ENCODE data around the gene GCNT2.
"Not testable (repeated sequence)": the region's sequence is repeated elsewhere in the genome, so short reads cannot be mapped to it uniquely, and the experiment has no call there.

GCNT2 gene

DNA sequence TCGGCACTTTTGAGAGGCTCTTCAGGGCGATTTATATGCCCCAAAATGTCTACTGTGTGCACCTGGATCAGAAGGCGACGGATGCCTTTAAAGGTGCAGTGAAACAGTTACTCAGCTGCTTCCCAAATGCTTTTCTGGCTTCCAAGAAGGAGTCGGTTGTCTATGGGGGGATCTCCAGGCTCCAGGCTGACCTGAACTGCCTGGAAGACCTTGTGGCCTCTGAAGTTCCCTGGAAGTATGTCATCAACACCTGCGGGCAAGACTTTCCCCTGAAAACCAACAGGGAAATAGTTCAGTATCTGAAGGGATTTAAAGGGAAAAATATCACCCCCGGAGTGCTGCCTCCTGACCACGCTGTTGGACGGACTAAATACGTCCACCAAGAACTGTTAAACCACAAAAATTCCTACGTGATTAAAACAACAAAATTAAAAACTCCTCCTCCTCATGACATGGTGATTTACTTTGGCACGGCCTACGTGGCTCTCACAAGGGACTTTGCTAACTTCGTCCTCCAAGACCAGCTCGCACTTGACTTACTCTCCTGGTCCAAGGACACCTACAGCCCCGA lies 8.2 kb downstream of the GCNT2 start:
- no peak overlapping the region for H3K23ac ChIP-seq (ENCODE audit: low read length)
- no peak overlapping the region for H3K14ac ChIP-seq (ENCODE audit: low read length)
- WGBS (ENCODE audit: extremely low coverage, insufficient coverage, insufficient read length) = no CpG with 5 or more reads among the region's 16 CpGs
- no peak overlapping the region for H3K9ac ChIP-seq (ENCODE audit: low read length)
- H3K4me2 ChIP-seq (ENCODE audit: low read length) = no peak overlapping the region
- no peak overlapping the region for H3K4me3 ChIP-seq (ENCODE audit: low read depth, low read length)
- no peak overlapping the region for H2AK5ac ChIP-seq (ENCODE audit: low read length)
- H2BK12ac ChIP-seq (ENCODE audit: low read length) = peak overlapping the region; percentile 71
- H2BK120ac ChIP-seq (ENCODE audit: insufficient read depth, low read length, poor library complexity) = no peak overlapping the region
- no peak overlapping the region for H3K4ac ChIP-seq (ENCODE audit: low read depth, low read length)
- H2AFZ ChIP-seq (ENCODE audit: insufficient read depth, low read length, poor library complexity) = no peak overlapping the region
- no peak overlapping the region for H2BK5ac ChIP-seq (ENCODE audit: low read depth, low read length, poor library complexity)
- H3K9me3 ChIP-seq (ENCODE audit: insufficient read depth, low read depth, low read length) = no peaks in the 10 kb centered on the region
- H3K4me1 ChIP-seq (ENCODE audit: control insufficient read depth in 1 of 2, insufficient read depth in 2 of 2, low read length in 2 of 2) = peaks cover 4% of the 10 kb centered on the region in 2 experiments
- no peak overlapping the region for H4K91ac ChIP-seq (ENCODE audit: low read depth, low read length)
- H3K36me3 ChIP-seq (ENCODE audit: control insufficient read depth in 1 of 2, insufficient read depth in 2 of 2, low read length in 2 of 2) = peaks cover 6 to 10% of the 10 kb centered on the region in 2 experiments
- no peak overlapping the region for H4K12ac ChIP-seq (ENCODE audit: low read depth, low read length)
- H3K79me2 ChIP-seq (ENCODE audit: control insufficient read depth, insufficient read depth, low read length, poor library complexity) = peaks cover 2% of the 10 kb centered on the region
- H3K27ac ChIP-seq (ENCODE audit: low read depth, low read length) = no peak overlapping the region
- DNase-seq = no peak
- H3K27me3 ChIP-seq (ENCODE audit: insufficient read depth, low read length) = no peaks in the 10 kb centered on the region
- H3K18ac ChIP-seq (ENCODE audit: low read length) = no peak overlapping the region
- H3K79me1 ChIP-seq (ENCODE audit: low read length) = peaks cover 7% of the 10 kb centered on the region
- H4K8ac ChIP-seq (ENCODE audit: low read depth, low read length) = no peak overlapping the region

DNA sequence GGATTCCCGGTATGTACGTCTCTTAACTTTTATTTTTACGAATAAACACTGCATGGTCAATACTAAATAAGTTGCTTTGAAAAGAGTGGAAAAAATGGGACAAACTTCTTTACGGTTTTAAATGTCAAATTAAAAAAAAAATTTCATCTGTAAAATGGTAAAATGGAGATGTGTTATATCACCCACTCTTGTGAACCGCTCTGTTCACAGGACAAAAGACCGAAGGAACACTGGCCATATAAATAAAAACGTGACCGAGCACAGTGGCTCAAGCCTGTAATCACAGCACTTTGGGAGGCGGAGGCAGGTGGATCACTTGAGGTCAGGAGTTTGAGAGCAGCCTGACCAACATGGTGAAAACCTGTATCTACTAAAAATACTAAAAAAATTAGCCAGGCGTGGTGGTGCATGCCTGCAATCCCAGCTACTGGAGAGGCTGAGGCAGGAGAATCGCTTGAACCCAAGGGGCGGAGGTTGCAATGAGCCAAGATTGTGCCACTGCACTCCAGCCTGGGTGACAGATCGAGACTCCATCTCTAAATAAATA lies 8.8 kb downstream of the GCNT2 start:
- not testable (repeated sequence) for H3K9me3 ChIP-seq (ENCODE audit: insufficient read depth, low read depth, low read length); H3K27ac ChIP-seq (ENCODE audit: low read depth, low read length); H3K23ac ChIP-seq (ENCODE audit: low read length); H4K8ac ChIP-seq (ENCODE audit: low read depth, low read length); H3K9ac ChIP-seq (ENCODE audit: low read length); H2AK5ac ChIP-seq (ENCODE audit: low read length); H3K79me1 ChIP-seq (ENCODE audit: low read length); H3K4me1 ChIP-seq (ENCODE audit: control insufficient read depth in 1 of 2, insufficient read depth in 2 of 2, low read length in 2 of 2); H3K14ac ChIP-seq (ENCODE audit: low read length); H3K36me3 ChIP-seq (ENCODE audit: control insufficient read depth in 1 of 2, insufficient read depth in 2 of 2, low read length in 2 of 2); H3K4ac ChIP-seq (ENCODE audit: low read depth, low read length); H2BK120ac ChIP-seq (ENCODE audit: insufficient read depth, low read length, poor library complexity); DNase-seq; H4K12ac ChIP-seq (ENCODE audit: low read depth, low read length); H4K91ac ChIP-seq (ENCODE audit: low read depth, low read length); H3K79me2 ChIP-seq (ENCODE audit: control insufficient read depth, insufficient read depth, low read length, poor library complexity); H3K4me2 ChIP-seq (ENCODE audit: low read length); H3K27me3 ChIP-seq (ENCODE audit: insufficient read depth, low read length); H3K18ac ChIP-seq (ENCODE audit: low read length); H2AFZ ChIP-seq (ENCODE audit: insufficient read depth, low read length, poor library complexity); H2BK5ac ChIP-seq (ENCODE audit: low read depth, low read length, poor library complexity); H3K4me3 ChIP-seq (ENCODE audit: low read depth, low read length)
- WGBS (ENCODE audit: extremely low coverage, insufficient coverage, insufficient read length) = no CpG with 5 or more reads among the region's 13 CpGs
- peak overlapping the region; percentile 71 for H2BK12ac ChIP-seq (ENCODE audit: low read length)

DNA sequence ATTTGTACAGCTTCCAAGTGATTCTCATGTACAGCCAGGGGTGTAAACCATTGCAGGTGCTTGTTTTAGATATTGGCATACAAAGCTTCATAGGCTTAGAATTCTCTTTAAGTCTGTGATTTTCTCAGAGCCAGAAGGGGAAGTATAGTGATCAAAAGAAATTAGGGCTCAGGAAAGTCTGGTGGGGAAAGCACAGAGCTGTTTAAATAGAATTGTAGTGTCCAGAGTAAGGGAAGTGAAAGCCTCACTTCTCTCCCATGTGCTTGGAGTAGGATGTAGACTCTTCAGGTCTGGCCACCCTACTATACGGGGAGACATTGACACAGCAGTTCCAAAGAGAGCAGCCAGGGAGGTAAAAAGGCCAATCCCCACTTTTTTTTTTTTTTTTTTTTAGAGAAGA lies 10.4 kb downstream of the GCNT2 start:
- Histone ChIP-seq H3K23ac (ENCODE audit: low read length) (no peak overlapping the region), H3K27me3 (ENCODE audit: insufficient read depth, low read length) (no peaks in the 10 kb centered on the region), H2BK5ac (ENCODE audit: low read depth, low read length, poor library complexity) (no peak overlapping the region), H3K36me3 (ENCODE audit: control insufficient read depth in 1 of 2, insufficient read depth in 2 of 2, low read length in 2 of 2) (peaks cover 6 to 10% of the 10 kb centered on the region in 2 experiments), H3K27ac (ENCODE audit: low read depth, low read length) (no peak overlapping the region), H3K9ac (ENCODE audit: low read length) (no peak overlapping the region), H3K18ac (ENCODE audit: low read length) (no peak overlapping the region), H4K12ac (ENCODE audit: low read depth, low read length) (no peak overlapping the region), H3K4me2 (ENCODE audit: low read length) (no peak overlapping the region), H3K4ac (ENCODE audit: low read depth, low read length) (no peak overlapping the region), H3K4me3 (ENCODE audit: low read depth, low read length) (no peak overlapping the region), H3K9me3 (ENCODE audit: insufficient read depth, low read depth, low read length) (no peaks in the 10 kb centered on the region), H3K4me1 (ENCODE audit: control insufficient read depth in 1 of 2, insufficient read depth in 2 of 2, low read length in 2 of 2) (peaks cover 4% of the 10 kb centered on the region in 2 experiments), H3K14ac (ENCODE audit: low read length) (no peak overlapping the region), H4K8ac (ENCODE audit: low read depth, low read length) (no peak overlapping the region), H2BK120ac (ENCODE audit: insufficient read depth, low read length, poor library complexity) (no peak overlapping the region), H2BK12ac (ENCODE audit: low read length) (no peak overlapping the region), H2AK5ac (ENCODE audit: low read length) (no peak overlapping the region), H3K79me2 (ENCODE audit: control insufficient read depth, insufficient read depth, low read length, poor library complexity) (peaks cover 2% of the 10 kb centered on the region), H3K79me1 (ENCODE audit: low read length) (peaks cover 3% of the 10 kb centered on the region), H4K91ac (ENCODE audit: low read depth, low read length) (no peak overlapping the region), H2AFZ (ENCODE audit: insufficient read depth, low read length, poor library complexity) (no peak overlapping the region)
- WGBS (ENCODE audit: extremely low coverage, insufficient coverage, insufficient read length) = no CpG with 5 or more reads among the region's 1 CpG
- DNase-seq = no peak

DNA sequence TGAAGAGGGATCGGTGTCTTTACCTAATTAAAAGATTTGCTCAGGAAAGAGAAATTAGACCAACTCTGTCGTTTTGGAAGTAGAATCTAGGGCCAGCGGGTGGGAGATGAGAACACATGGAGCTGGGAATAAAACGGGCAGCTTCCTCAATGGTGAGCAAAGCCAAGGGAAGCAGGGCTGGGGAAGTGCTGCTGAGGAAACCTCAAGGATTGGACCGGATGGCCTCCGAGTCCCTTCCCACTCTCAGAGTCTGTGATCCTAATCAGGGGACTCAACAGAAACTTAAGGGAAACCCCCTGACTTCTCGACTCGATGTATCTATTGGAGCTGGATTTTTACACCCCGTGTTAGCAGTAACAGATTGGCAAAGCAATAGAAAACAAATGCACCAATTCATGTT lies 10.8 kb downstream of the GCNT2 start:
- H4K12ac ChIP-seq (ENCODE audit: low read depth, low read length) = no peak overlapping the region
- H3K4ac ChIP-seq (ENCODE audit: low read depth, low read length) = no peak overlapping the region
- no peaks in the 10 kb centered on the region for H3K9me3 ChIP-seq (ENCODE audit: insufficient read depth, low read depth, low read length)
- H2AK5ac ChIP-seq (ENCODE audit: low read length) = no peak overlapping the region
- H2BK5ac ChIP-seq (ENCODE audit: low read depth, low read length, poor library complexity) = no peak overlapping the region
- peaks cover 6 to 10% of the 10 kb centered on the region in 2 experiments for H3K36me3 ChIP-seq (ENCODE audit: control insufficient read depth in 1 of 2, insufficient read depth in 2 of 2, low read length in 2 of 2)
- H3K27me3 ChIP-seq (ENCODE audit: insufficient read depth, low read length) = no peaks in the 10 kb centered on the region
- H3K4me3 ChIP-seq (ENCODE audit: low read depth, low read length) = no peak overlapping the region
- H3K14ac ChIP-seq (ENCODE audit: low read length) = no peak overlapping the region
- no CpG with 5 or more reads among the region's 9 CpGs for WGBS (ENCODE audit: extremely low coverage, insufficient coverage, insufficient read length)
- peaks cover 3% of the 10 kb centered on the region for H3K79me1 ChIP-seq (ENCODE audit: low read length)
- no peak overlapping the region for H3K4me2 ChIP-seq (ENCODE audit: low read length)
- peaks cover 2% of the 10 kb centered on the region for H3K79me2 ChIP-seq (ENCODE audit: control insufficient read depth, insufficient read depth, low read length, poor library complexity)
- H4K91ac ChIP-seq (ENCODE audit: low read depth, low read length) = no peak overlapping the region
- H3K4me1 ChIP-seq (ENCODE audit: control insufficient read depth in 1 of 2, insufficient read depth in 2 of 2, low read length in 2 of 2) = peaks cover 4% of the 10 kb centered on the region in 2 experiments
- no peak overlapping the region for H3K23ac ChIP-seq (ENCODE audit: low read length)
- no peak overlapping the region for H3K9ac ChIP-seq (ENCODE audit: low read length)
- DNase-seq = no peak
- no peak overlapping the region for H4K8ac ChIP-seq (ENCODE audit: low read depth, low read length)
- no peak overlapping the region for H2AFZ ChIP-seq (ENCODE audit: insufficient read depth, low read length, poor library complexity)
- H2BK120ac ChIP-seq (ENCODE audit: insufficient read depth, low read length, poor library complexity) = no peak overlapping the region
- no peak overlapping the region for H3K18ac ChIP-seq (ENCODE audit: low read length)
- no peak overlapping the region for H3K27ac ChIP-seq (ENCODE audit: low read depth, low read length)
- H2BK12ac ChIP-seq (ENCODE audit: low read length) = no peak overlapping the region
